GM12872 (cell line): ENCODE data around the gene SARS1.

ENCODE experiments used
- CTCF ChIP-seq: IDR thresholded peaks from 3 replicates; pipeline ENCODE4 v1.5.1; 2011; ENCODE audit warnings: low read depth, mild to moderate bottlenecking, low read length, moderate library complexity; ENCODE audit not compliant: insufficient read depth

SARS1 gene

GRCh38 chr1:109254621-109255096, 40.9 kb downstream of the SARS1 start:
- TF ChIP-seq CTCF = no peak

GRCh38 chr1:109255097-109255651, 41.5 kb downstream of the SARS1 start:
- TF ChIP-seq CTCF = no peak

- no peak for TF ChIP-seq CTCF
Observed at GRCh38 chr1:109255678-109256077, 42.0 kb downstream of the SARS1 start.

GRCh38 chr1:109256085-109256484, 42.4 kb downstream of the SARS1 start:
- no peak for TF ChIP-seq CTCF

GRCh38 chr1:109256971-109257681, 43.4 kb downstream of the SARS1 start:
- TF ChIP-seq CTCF = no peak

- no peak for TF ChIP-seq CTCF
Observed at GRCh38 chr1:109257682-109258421, 44.1 kb downstream of the SARS1 start.

GRCh38 chr1:109258481-109259466, 45.1 kb downstream of the SARS1 start:
- TF ChIP-seq CTCF = no peak
